ENCODE data around the gene HIGD2A. TPM values are rescaled to one million over a fixed set of nuclear protein-coding genes. Genes with fewer than 3 reads are reported as not detected.
A peak's percentile ranks its signal among the peaks of the same experiment; 100 is the strongest.

HIGD2A gene
- total and polyA plus RNA-seq, 9 of the 15 experiments (the other 6 are each of a cell fraction or from before 2014, with no cell fraction given): 94.7 to 264 (median 163) TPM

GRCh38 chr5:176415952-176416924, 27.7 kb downstream of the HIGD2A start, which contains the start of gene CLTB (continued):
- TF ChIP-seq HINFP (tag; conservative IDR thresholded peaks at IDR 0.05; ENCODE audit: low read depth) (no peak), ETV1 (tag; conservative IDR thresholded peaks at IDR 0.05; ENCODE audit: low read depth) (no peak), ID3 (CRISPR knock-in tag; IDR thresholded peaks at IDR 0.05) (no peak), ID3 (tag; IDR thresholded peaks at IDR 0.05) (peak; percentile 77), RREB1 (CRISPR knock-in tag; IDR thresholded peaks at IDR 0.05) (peak; percentile 83; the same call in 1 of the 2 replicates), JUND (IDR thresholded peaks at IDR 0.05; ENCODE audit: borderline replicate concordance, low read depth, low read length) (peak; percentile 95), JUND (tag; IDR thresholded peaks at IDR 0.05; ENCODE audit: borderline replicate concordance, low read depth, low read length) (peak; percentile 75; the same call in 1 of the 3 replicates), XRCC4 (IDR thresholded peaks at IDR 0.05; ENCODE audit: extremely low read depth, insufficient read depth, insufficient read length) (no peak), RBBP5 (IDR thresholded peaks at IDR 0.05; ENCODE audit: borderline replicate concordance, insufficient read depth, low read length, poor library complexity, severe bottlenecking) (peak; percentile 91), ZNF639 (CRISPR knock-in tag; conservative IDR thresholded peaks at IDR 0.05 in 1 of 2, IDR thresholded peaks at IDR 0.05 in 1 of 2) (peak in 1 of 2 experiments; percentile 96; a peak in 2 of 4 replicates), HEY1 (CRISPR knock-in tag; IDR thresholded peaks at IDR 0.05; ENCODE audit: borderline replicate concordance) (no peak), HNRNPUL1 (IDR thresholded peaks at IDR 0.05; ENCODE audit: low read length) (no peak), ZBTB2 (IDR thresholded peaks at IDR 0.05) (no peak)
